SK-MEL-5 (cell line): ENCODE data around the gene CHCHD6. TPM values are rescaled to one million over a fixed set of nuclear protein-coding genes. Genes with fewer than 3 reads are reported as not detected.

Source experiments
- DNase-seq: peaks from one replicate; pipeline ENCODE4 v3.0.0-alpha.2; 2016; ENCODE audit warnings: low read depth, low spot score
- in situ Hi-C: cut with HindIII; loops from 2 replicates; pipeline ENCODE4 v1.10.0; 2016; ENCODE audit warnings: low sequenced_read_pairs, high pct_unique_total_duplicates, low pct_unique_long_range_greater_than_20kb
- total RNA-seq: library from RNA; depleted of rRNA; stranded (reverse); fragments of >200 nt; shearing (Covaris generic); gene quantifications from 2 replicates; pipeline ENCODE4 v1.2.3, GENCODE V29; 2014

CHCHD6 gene
- total RNA-seq, 1 experiment from 2014 or later: 104 TPM

- no peak for DNase-seq
- in situ Hi-C loops: no loop called here
These were observed 123.1 kb downstream of the CHCHD6 start for GRCh38 chr3:126827121-126827520.

- in situ Hi-C loops: no loop called here
- no peak for DNase-seq
These were observed 124.3 kb downstream of the CHCHD6 start for GRCh38 chr3:126828306-126828705.

GRCh38 chr3:126832933-126833332, 128.9 kb downstream of the CHCHD6 start:
- in situ Hi-C loops: no loop called here

GRCh38 chr3:126834596-126835471, 130.8 kb downstream of the CHCHD6 start:
- in situ Hi-C loops: no loop called here
- no peak for DNase-seq

More at GRCh38 chr3:126832933-126833332, 128.9 kb downstream of the CHCHD6 start:
- no peak for DNase-seq

GRCh38 chr3:126835472-126836219, 131.6 kb downstream of the CHCHD6 start:
- no peak for DNase-seq
- in situ Hi-C loops: no loop called here

- DNase-seq: no peak
- in situ Hi-C loops: no loop called here
These were observed 132.3 kb downstream of the CHCHD6 start for GRCh38 chr3:126836220-126836860.

- in situ Hi-C loops: no loop called here
- no peak for DNase-seq
These were observed 133.7 kb downstream of the CHCHD6 start for GRCh38 chr3:126837773-126838172.

- peak; percentile 24 for DNase-seq
These were observed 142.1 kb downstream of the CHCHD6 start for GRCh38 chr3:126845920-126846715.

GRCh38 chr3:126847061-126847460, 143.0 kb downstream of the CHCHD6 start:
- in situ Hi-C loops: no loop called here
- no peak for DNase-seq

More at GRCh38 chr3:126845920-126846715, 142.1 kb downstream of the CHCHD6 start:
- in situ Hi-C loops: no loop called here

- in situ Hi-C loops: no loop called here
- no peak for DNase-seq
These were observed 145.0 kb downstream of the CHCHD6 start for GRCh38 chr3:126848991-126849390.

GRCh38 chr3:126849768-126850167, 145.7 kb downstream of the CHCHD6 start:
- no peak for DNase-seq
- in situ Hi-C loops: no loop called here

GRCh38 chr3:126850370-126851085, 146.5 kb downstream of the CHCHD6 start:
- in situ Hi-C loops: no loop called here

GRCh38 chr3:126851382-126851781, 147.3 kb downstream of the CHCHD6 start:
- in situ Hi-C loops: no loop called here

More at GRCh38 chr3:126850370-126851085, 146.5 kb downstream of the CHCHD6 start:
- DNase-seq: no peak

GRCh38 chr3:126851934-126852333, 147.9 kb downstream of the CHCHD6 start:
- in situ Hi-C loops: no loop called here
- DNase-seq: no peak

More at GRCh38 chr3:126851382-126851781, 147.3 kb downstream of the CHCHD6 start:
- DNase-seq: no peak

GRCh38 chr3:126852511-126852910, 148.5 kb downstream of the CHCHD6 start:
- in situ Hi-C loops: no loop called here

GRCh38 chr3:126854666-126855065, 150.6 kb downstream of the CHCHD6 start:
- in situ Hi-C loops: no loop called here
- no peak for DNase-seq

More at GRCh38 chr3:126852511-126852910, 148.5 kb downstream of the CHCHD6 start:
- no peak for DNase-seq

- no peak for DNase-seq
- in situ Hi-C loops: no loop called here
These were observed 151.3 kb downstream of the CHCHD6 start for GRCh38 chr3:126855374-126855773.
